ENCODE data around the gene RPH3AL.
"Not testable (repeated sequence)": the region's sequence is repeated elsewhere in the genome, so short reads cannot be mapped to it uniquely, and the experiment has no call there.

RPH3AL gene

GRCh38 chr17:279331-279730, 73.3 kb downstream of the RPH3AL start:
- Histone ChIP-seq H3K4me3 (ENCODE audit: low read length) (no peak overlapping the region), H3K4me1 (ENCODE audit: control insufficient read depth, insufficient read depth, low read length) (peaks cover 5% of the 10 kb centered on the region), H3K9ac (ENCODE audit: low read length) (no peak overlapping the region), H3K9me3 (ENCODE audit: control insufficient read depth, low read length) (no peaks in the 10 kb centered on the region), H3K36me3 (ENCODE audit: control insufficient read depth, insufficient read depth, low read length, severe bottlenecking) (no peaks in the 10 kb centered on the region), H3K27me3 (replicated peaks; ENCODE audit: control insufficient read depth, insufficient read depth, low read length) (peaks cover 3% of the 10 kb centered on the region)
- no peak for DNase-seq (ENCODE audit: low read depth)

GRCh38 chr17:278676-279059, 73.9 kb downstream of the RPH3AL start:
- peaks cover 5% of the 10 kb centered on the region for H3K4me1 ChIP-seq (ENCODE audit: control insufficient read depth, insufficient read depth, low read length)
- H3K4me3 ChIP-seq (ENCODE audit: low read length) = no peak overlapping the region
- H3K9ac ChIP-seq (ENCODE audit: low read length) = no peak overlapping the region
- H3K27me3 ChIP-seq (replicated peaks; ENCODE audit: control insufficient read depth, insufficient read depth, low read length) = peaks cover 3% of the 10 kb centered on the region
- H3K9me3 ChIP-seq (ENCODE audit: control insufficient read depth, low read length) = no peaks in the 10 kb centered on the region
- DNase-seq (ENCODE audit: low read depth) = no peak
- no peaks in the 10 kb centered on the region for H3K36me3 ChIP-seq (ENCODE audit: control insufficient read depth, insufficient read depth, low read length, severe bottlenecking)

- peaks cover 5% of the 10 kb centered on the region for H3K4me1 ChIP-seq (ENCODE audit: control insufficient read depth, insufficient read depth, low read length)
- DNase-seq (ENCODE audit: low read depth) = no peak
- no peaks in the 10 kb centered on the region for H3K9me3 ChIP-seq (ENCODE audit: control insufficient read depth, low read length)
- peaks cover 3% of the 10 kb centered on the region for H3K27me3 ChIP-seq (replicated peaks; ENCODE audit: control insufficient read depth, insufficient read depth, low read length)
- H3K9ac ChIP-seq (ENCODE audit: low read length) = no peak overlapping the region
- no peaks in the 10 kb centered on the region for H3K36me3 ChIP-seq (ENCODE audit: control insufficient read depth, insufficient read depth, low read length, severe bottlenecking)
- no peak overlapping the region for H3K4me3 ChIP-seq (ENCODE audit: low read length)
Measured at GRCh38 chr17:278055-278675, 74.4 kb downstream of the RPH3AL start.

GRCh38 chr17:274902-275301, 77.7 kb downstream of the RPH3AL start:
- Histone ChIP-seq H3K9me3 (ENCODE audit: control insufficient read depth, low read length) (no peaks in the 10 kb centered on the region), H3K36me3 (ENCODE audit: control insufficient read depth, insufficient read depth, low read length, severe bottlenecking) (no peaks in the 10 kb centered on the region), H3K27me3 (replicated peaks; ENCODE audit: control insufficient read depth, insufficient read depth, low read length) (no peaks in the 10 kb centered on the region), H3K4me1 (ENCODE audit: control insufficient read depth, insufficient read depth, low read length) (no peaks in the 10 kb centered on the region), H3K4me3 (ENCODE audit: low read length) (no peak overlapping the region), H3K9ac (ENCODE audit: low read length) (no peak overlapping the region)
- DNase-seq (ENCODE audit: low read depth) = no peak

GRCh38 chr17:273981-274832, 78.4 kb downstream of the RPH3AL start:
- H3K9ac ChIP-seq (ENCODE audit: low read length) = no peak overlapping the region
- no peak for DNase-seq (ENCODE audit: low read depth)

GRCh38 chr17:272856-273255, 79.8 kb downstream of the RPH3AL start:
- not testable (repeated sequence) for H3K4me1 ChIP-seq (ENCODE audit: control insufficient read depth, insufficient read depth, low read length); H3K27me3 ChIP-seq (replicated peaks; ENCODE audit: control insufficient read depth, insufficient read depth, low read length); H3K4me3 ChIP-seq (ENCODE audit: low read length); H3K9ac ChIP-seq (ENCODE audit: low read length); DNase-seq (ENCODE audit: low read depth); H3K9me3 ChIP-seq (ENCODE audit: control insufficient read depth, low read length); H3K36me3 ChIP-seq (ENCODE audit: control insufficient read depth, insufficient read depth, low read length, severe bottlenecking)

More at GRCh38 chr17:273981-274832, 78.4 kb downstream of the RPH3AL start:
- no peaks in the 10 kb centered on the region for H3K9me3 ChIP-seq (ENCODE audit: control insufficient read depth, low read length)
- no peak overlapping the region for H3K4me3 ChIP-seq (ENCODE audit: low read length)
- no peaks in the 10 kb centered on the region for H3K36me3 ChIP-seq (ENCODE audit: control insufficient read depth, insufficient read depth, low read length, severe bottlenecking)
- no peaks in the 10 kb centered on the region for H3K27me3 ChIP-seq (replicated peaks; ENCODE audit: control insufficient read depth, insufficient read depth, low read length)
- no peaks in the 10 kb centered on the region for H3K4me1 ChIP-seq (ENCODE audit: control insufficient read depth, insufficient read depth, low read length)

GRCh38 chr17:271928-272623, 80.5 kb downstream of the RPH3AL start:
- not testable (repeated sequence) for DNase-seq (ENCODE audit: low read depth); H3K9ac ChIP-seq (ENCODE audit: low read length); H3K9me3 ChIP-seq (ENCODE audit: control insufficient read depth, low read length); H3K36me3 ChIP-seq (ENCODE audit: control insufficient read depth, insufficient read depth, low read length, severe bottlenecking); H3K4me1 ChIP-seq (ENCODE audit: control insufficient read depth, insufficient read depth, low read length); H3K27me3 ChIP-seq (replicated peaks; ENCODE audit: control insufficient read depth, insufficient read depth, low read length); H3K4me3 ChIP-seq (ENCODE audit: low read length)

GRCh38 chr17:269616-270514, 82.7 kb downstream of the RPH3AL start:
- DNase-seq (ENCODE audit: low read depth) = no peak

GRCh38 chr17:266701-267667, 85.6 kb downstream of the RPH3AL start:
- DNase-seq (ENCODE audit: low read depth) = no peak
- Histone ChIP-seq H3K27me3 (replicated peaks; ENCODE audit: control insufficient read depth, insufficient read depth, low read length) (peaks cover 4% of the 10 kb centered on the region), H3K9ac (ENCODE audit: low read length) (no peak overlapping the region), H3K9me3 (ENCODE audit: control insufficient read depth, low read length) (no peaks in the 10 kb centered on the region), H3K4me3 (ENCODE audit: low read length) (peak overlapping the region; percentile 13), H3K36me3 (ENCODE audit: control insufficient read depth, insufficient read depth, low read length, severe bottlenecking) (no peaks in the 10 kb centered on the region), H3K4me1 (ENCODE audit: control insufficient read depth, insufficient read depth, low read length) (no peaks in the 10 kb centered on the region)

More at GRCh38 chr17:269616-270514, 82.7 kb downstream of the RPH3AL start:
- Histone ChIP-seq H3K9me3 (ENCODE audit: control insufficient read depth, low read length) (no peaks in the 10 kb centered on the region), H3K4me3 (ENCODE audit: low read length) (no peak overlapping the region), H3K27me3 (replicated peaks; ENCODE audit: control insufficient read depth, insufficient read depth, low read length) (peaks cover under 1% of the 10 kb centered on the region), H3K36me3 (ENCODE audit: control insufficient read depth, insufficient read depth, low read length, severe bottlenecking) (no peaks in the 10 kb centered on the region), H3K9ac (ENCODE audit: low read length) (no peak overlapping the region), H3K4me1 (ENCODE audit: control insufficient read depth, insufficient read depth, low read length) (no peaks in the 10 kb centered on the region)

GRCh38 chr17:266219-266618, 86.4 kb downstream of the RPH3AL start:
- DNase-seq (ENCODE audit: low read depth) = no peak
- Histone ChIP-seq H3K4me3 (ENCODE audit: low read length) (no peak overlapping the region), H3K36me3 (ENCODE audit: control insufficient read depth, insufficient read depth, low read length, severe bottlenecking) (no peaks in the 10 kb centered on the region), H3K27me3 (replicated peaks; ENCODE audit: control insufficient read depth, insufficient read depth, low read length) (peaks cover 8% of the 10 kb centered on the region), H3K9ac (ENCODE audit: low read length) (no peak overlapping the region), H3K9me3 (ENCODE audit: control insufficient read depth, low read length) (peaks cover 7% of the 10 kb centered on the region), H3K4me1 (ENCODE audit: control insufficient read depth, insufficient read depth, low read length) (no peaks in the 10 kb centered on the region)
